Parathyroid adenoma (tissue), 2 donors: ENCODE data around the gene DAB2IP.

Experiments used
- H2AFZ ChIP-seq: fragments of 300-600 bp; sonication (generic); one replicate; pipeline ENCODE4 v1.7.0; 2017; ENCODE audit warnings: antibody characterized with exemption, mild to moderate bottlenecking
- H3K27ac ChIP-seq: fragments of 300-600 bp; sonication (generic); one replicate; pipeline ENCODE4 v1.7.0; 2017
- H3K27me3 ChIP-seq: fragments of 300-600 bp; sonication (generic); one replicate; pipeline ENCODE4 v1.7.0; 2017; ENCODE audit warnings: low read length; ENCODE audit not compliant: control insufficient read depth, insufficient read depth
- H3K36me3 ChIP-seq: fragments of 300-600 bp; sonication (generic); one replicate; pipeline ENCODE4 v1.7.0; 2017; ENCODE audit warnings: low read length; ENCODE audit not compliant: control insufficient read depth, insufficient read depth
- H3K4me1 ChIP-seq: fragments of 300-600 bp; sonication (generic); one replicate; pipeline ENCODE4 v1.7.0; 2017; ENCODE audit warnings: control low read depth
- H3K4me2 ChIP-seq: fragments of 300-600 bp; sonication (generic); one replicate; pipeline ENCODE4 v1.7.0; 2017; ENCODE audit warnings: low read length
- H3K4me3 ChIP-seq: fragments of 300-600 bp; sonication (generic); one replicate; pipeline ENCODE4 v1.7.0; 2017; ENCODE audit warnings: low read depth, low read length
- H3K79me2 ChIP-seq: fragments of 300-600 bp; sonication (generic); one replicate; pipeline ENCODE4 v1.7.0; 2017; ENCODE audit warnings: control low read depth
- H3K9ac ChIP-seq: fragments of 300-600 bp; sonication (generic); one replicate; pipeline ENCODE4 v1.7.0; 2017; ENCODE audit warnings: mild to moderate bottlenecking
- H3K9me3 ChIP-seq: fragments of 300-600 bp; sonication (generic); one replicate; pipeline ENCODE4 v1.7.0; 2017; ENCODE audit warnings: low read length; ENCODE audit not compliant: control insufficient read depth
- CTCF ChIP-seq: fragments of 300-600 bp; sonication (generic); IDR thresholded peaks from one replicate; pipeline ENCODE4 v1.7.0; 2017; ENCODE audit warnings: antibody characterized with exemption, mild to moderate bottlenecking
- donor health status: primary hyperparathyroidism.

The DAB2IP gene

GRCh38 chr9:121692606-121693387 is 41.4 kb downstream of the DAB2IP start:
- TF ChIP-seq CTCF: no peak
- no peak overlapping the region for H3K27ac ChIP-seq
- no peak overlapping the region for H3K4me3 ChIP-seq
- no peaks in the 10 kb centered on the region for H3K36me3 ChIP-seq
- no peak overlapping the region for H3K4me2 ChIP-seq
- no peak overlapping the region for H2AFZ ChIP-seq
- H3K9ac ChIP-seq: no peak overlapping the region
- no peaks in the 10 kb centered on the region for H3K9me3 ChIP-seq
- H3K4me1 ChIP-seq: no peaks in the 10 kb centered on the region
- H3K27me3 ChIP-seq: no peaks in the 10 kb centered on the region
- H3K79me2 ChIP-seq: no peaks in the 10 kb centered on the region

GRCh38 chr9:121693388-121693670 is 41.9 kb downstream of the DAB2IP start:
- Histone ChIP-seq H3K9ac (no peak overlapping the region), H3K36me3 (no peaks in the 10 kb centered on the region), H3K79me2 (no peaks in the 10 kb centered on the region), H3K4me2 (no peak overlapping the region), H3K27me3 (no peaks in the 10 kb centered on the region), H3K9me3 (no peaks in the 10 kb centered on the region), H3K4me3 (no peak overlapping the region), H3K4me1 (no peaks in the 10 kb centered on the region), H2AFZ (no peak overlapping the region), H3K27ac (no peak overlapping the region)
- no peak for TF ChIP-seq CTCF

- no peak overlapping the region for H3K27ac ChIP-seq
- H3K36me3 ChIP-seq: no peaks in the 10 kb centered on the region
- H3K4me2 ChIP-seq: no peak overlapping the region
- no peaks in the 10 kb centered on the region for H3K27me3 ChIP-seq
- no peak overlapping the region for H2AFZ ChIP-seq
- no peaks in the 10 kb centered on the region for H3K9me3 ChIP-seq
- H3K9ac ChIP-seq: no peak overlapping the region
- no peak for TF ChIP-seq CTCF
- H3K4me3 ChIP-seq: no peak overlapping the region
- H3K4me1 ChIP-seq: no peaks in the 10 kb centered on the region
- H3K79me2 ChIP-seq: no peaks in the 10 kb centered on the region
These were observed 42.6 kb downstream of the DAB2IP start for GRCh38 chr9:121694001-121694400.

GRCh38 chr9:121694600-121694999 is 43.2 kb downstream of the DAB2IP start:
- TF ChIP-seq CTCF: no peak
- no peaks in the 10 kb centered on the region for H3K36me3 ChIP-seq
- no peak overlapping the region for H3K27ac ChIP-seq
- H3K79me2 ChIP-seq: no peaks in the 10 kb centered on the region
- H3K4me2 ChIP-seq: no peak overlapping the region
- no peak overlapping the region for H2AFZ ChIP-seq
- no peak overlapping the region for H3K4me3 ChIP-seq
- no peaks in the 10 kb centered on the region for H3K4me1 ChIP-seq
- H3K27me3 ChIP-seq: no peaks in the 10 kb centered on the region
- no peak overlapping the region for H3K9ac ChIP-seq
- H3K9me3 ChIP-seq: no peaks in the 10 kb centered on the region

- H3K27ac ChIP-seq: no peak overlapping the region
- TF ChIP-seq CTCF: no peak
- no peak overlapping the region for H3K4me2 ChIP-seq
- H3K36me3 ChIP-seq: no peaks in the 10 kb centered on the region
- H3K4me3 ChIP-seq: no peak overlapping the region
- no peak overlapping the region for H2AFZ ChIP-seq
- H3K79me2 ChIP-seq: peaks cover 3% of the 10 kb centered on the region
- no peak overlapping the region for H3K9ac ChIP-seq
- H3K4me1 ChIP-seq: peaks cover 6% of the 10 kb centered on the region
- no peaks in the 10 kb centered on the region for H3K27me3 ChIP-seq
- H3K9me3 ChIP-seq: no peaks in the 10 kb centered on the region
These were observed 45.5 kb downstream of the DAB2IP start for GRCh38 chr9:121696930-121697329.
